HG02610 (cell line): ENCODE measurements around the gene KLF2.
"Not testable (repeated sequence)": the region's sequence is repeated elsewhere in the genome, so short reads cannot be mapped to it uniquely, and the experiment has no call there.

Experiments
- ATAC-seq: cut with Tn5 transposase; IDR thresholded peaks from one replicate; pipeline ENCODE4 v1.9.1; 2021; ENCODE audit warnings: mild to moderate bottlenecking, moderate library complexity; ENCODE audit not compliant: unreplicated experiment

Gene KLF2

DNA sequence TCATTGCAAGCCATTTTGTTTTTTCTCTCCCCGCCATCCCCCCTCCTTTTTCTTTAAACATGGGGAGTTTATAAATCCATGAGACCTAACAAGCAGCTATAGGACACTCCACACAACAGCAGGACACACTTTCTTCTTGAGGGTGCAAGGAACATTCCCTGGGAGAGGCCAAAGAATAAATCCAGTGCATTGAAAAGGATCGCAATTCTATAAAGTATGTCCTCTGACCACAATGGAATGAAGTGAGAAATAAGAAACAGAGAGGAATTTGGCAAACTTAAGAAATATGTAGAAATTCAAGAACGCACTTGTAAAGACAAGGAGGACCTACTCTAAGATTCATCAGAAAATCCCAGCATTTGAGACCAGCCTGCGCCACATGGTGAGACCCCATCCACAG lies 11.9 kb downstream of the KLF2 start:
- ATAC-seq = no peak

DNA sequence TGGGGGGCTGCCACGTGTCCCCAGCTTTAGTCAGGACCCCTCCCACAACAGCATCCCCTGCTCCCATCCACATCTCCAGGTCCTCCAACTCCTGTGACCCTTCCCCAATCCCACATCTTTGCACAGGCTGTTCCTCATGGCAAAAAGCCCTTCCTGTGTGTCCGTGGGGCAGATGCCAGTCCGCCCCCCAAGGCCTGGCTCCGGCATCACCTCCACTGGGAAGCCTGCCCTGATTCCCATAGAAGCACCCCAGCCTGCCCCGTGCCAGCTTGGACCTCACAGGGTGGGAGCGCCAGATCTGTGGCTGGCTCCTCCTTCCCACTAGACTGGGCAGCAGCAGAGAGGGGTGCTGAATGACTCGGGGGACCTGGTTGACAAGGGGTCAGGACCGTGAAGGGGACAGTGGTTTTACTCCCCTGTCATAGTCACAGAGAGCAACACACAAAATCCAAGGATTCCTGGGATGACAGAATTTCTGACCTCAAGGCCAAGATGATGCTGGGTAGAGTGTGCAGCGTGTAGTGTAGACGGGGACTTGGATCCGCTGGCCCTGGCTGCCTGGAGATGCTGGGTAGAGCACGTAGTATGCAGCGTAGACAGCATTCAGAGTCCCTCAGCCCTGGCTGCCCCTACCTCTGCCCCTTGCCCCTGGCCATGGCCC lies 13.3 kb downstream of the KLF2 start:
- ATAC-seq = no peak

DNA sequence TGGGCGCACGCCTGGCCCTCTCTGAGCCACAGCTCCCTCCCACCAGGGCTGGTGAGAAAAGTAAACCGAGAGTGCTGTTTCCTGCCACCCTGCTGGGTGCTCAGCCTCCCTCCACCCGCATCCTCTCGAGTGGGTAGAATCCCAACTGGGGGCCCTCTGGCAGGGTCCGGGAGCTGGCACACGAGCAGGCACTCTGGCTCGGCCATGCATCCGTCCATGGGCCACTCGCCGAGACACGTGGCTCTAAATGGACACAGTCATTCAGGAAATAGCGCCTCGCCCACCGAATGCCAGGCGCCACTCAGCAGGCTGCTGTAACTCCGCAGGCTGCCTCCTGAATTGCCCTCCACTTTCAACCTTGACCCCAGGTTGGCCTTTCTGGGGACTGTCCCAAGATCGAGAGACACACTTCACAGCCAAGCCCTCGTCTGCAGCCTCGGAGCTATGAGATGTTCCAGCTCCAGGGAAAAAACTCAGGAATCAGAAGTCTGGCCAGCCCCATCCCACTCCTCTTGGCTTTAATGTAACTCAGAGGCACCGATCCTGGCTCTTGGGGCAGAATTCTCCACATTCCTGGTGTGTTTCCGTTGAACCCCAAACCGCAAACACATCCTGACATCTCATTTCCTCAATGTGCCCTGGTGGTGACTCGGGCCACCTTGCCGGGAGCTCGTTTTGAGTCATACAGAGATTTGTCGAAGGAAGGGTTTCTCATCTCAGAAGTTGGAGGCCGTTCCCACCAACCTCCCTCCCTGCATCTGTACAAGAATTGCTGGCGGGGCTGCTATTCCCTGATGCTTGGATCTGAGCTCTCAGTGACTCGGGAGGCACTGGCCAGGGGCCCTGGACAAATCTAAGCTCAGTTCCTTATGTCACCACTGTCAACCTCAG lies 14.1 kb downstream of the KLF2 start:
- ATAC-seq = no peak

DNA sequence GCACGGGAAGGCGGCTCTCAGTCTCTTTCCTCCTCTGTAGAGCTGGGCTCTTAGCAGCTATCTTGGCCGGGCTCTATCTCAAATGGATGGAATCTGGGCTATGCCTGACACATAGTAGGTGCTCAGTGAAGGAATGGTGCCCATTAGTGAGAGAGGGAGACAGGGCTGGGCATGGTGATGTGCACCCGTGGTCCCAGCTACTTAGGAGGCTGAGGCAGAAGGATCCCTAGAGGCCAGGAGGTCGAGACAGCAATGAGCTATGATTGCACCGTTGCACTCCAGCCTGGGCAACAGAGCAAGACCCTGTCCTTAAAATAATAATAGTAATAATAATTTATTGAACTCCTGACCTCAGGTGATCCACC lies 14.7 kb downstream of the KLF2 start:
- no peak for ATAC-seq

DNA sequence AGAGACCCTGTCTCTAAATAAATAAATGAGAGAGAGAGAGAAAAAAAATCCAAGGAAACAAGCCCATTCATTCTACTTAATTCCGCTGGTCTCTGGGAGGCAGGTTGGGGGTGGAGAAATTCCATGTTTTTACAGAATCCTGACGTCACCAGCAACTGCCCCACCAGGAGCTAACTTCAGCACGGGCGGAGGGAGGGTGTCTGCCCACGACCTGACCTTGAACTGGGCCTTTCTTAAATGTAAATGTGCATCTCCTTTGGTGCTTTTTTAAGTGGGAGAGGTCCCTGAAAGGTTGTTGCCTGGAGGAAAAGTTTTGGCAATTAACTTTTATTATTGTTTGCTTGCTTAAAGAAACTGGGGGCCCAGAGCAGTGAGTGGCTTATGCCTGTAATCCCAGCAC lies 15.5 kb downstream of the KLF2 start:
- ATAC-seq = no peak

DNA sequence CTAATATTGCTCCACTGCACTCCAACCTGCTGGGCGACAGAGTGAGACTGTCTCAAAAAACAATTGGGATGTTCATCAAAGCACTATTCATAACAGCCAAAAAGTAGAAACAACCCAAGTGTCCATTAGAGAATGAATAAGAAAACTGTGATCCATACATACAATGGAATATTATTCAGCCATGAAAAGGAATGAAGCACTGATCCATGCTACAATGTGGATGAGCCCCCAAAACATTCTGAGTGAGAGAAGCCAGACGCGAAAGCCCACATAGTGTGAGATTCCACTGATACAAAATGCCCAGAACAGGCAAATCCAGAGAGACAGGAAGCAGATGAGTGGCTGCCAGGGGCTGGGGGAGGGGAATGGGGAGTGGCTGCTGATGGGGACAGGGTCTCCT lies 16.0 kb downstream of the KLF2 start:
- ATAC-seq = no peak

DNA sequence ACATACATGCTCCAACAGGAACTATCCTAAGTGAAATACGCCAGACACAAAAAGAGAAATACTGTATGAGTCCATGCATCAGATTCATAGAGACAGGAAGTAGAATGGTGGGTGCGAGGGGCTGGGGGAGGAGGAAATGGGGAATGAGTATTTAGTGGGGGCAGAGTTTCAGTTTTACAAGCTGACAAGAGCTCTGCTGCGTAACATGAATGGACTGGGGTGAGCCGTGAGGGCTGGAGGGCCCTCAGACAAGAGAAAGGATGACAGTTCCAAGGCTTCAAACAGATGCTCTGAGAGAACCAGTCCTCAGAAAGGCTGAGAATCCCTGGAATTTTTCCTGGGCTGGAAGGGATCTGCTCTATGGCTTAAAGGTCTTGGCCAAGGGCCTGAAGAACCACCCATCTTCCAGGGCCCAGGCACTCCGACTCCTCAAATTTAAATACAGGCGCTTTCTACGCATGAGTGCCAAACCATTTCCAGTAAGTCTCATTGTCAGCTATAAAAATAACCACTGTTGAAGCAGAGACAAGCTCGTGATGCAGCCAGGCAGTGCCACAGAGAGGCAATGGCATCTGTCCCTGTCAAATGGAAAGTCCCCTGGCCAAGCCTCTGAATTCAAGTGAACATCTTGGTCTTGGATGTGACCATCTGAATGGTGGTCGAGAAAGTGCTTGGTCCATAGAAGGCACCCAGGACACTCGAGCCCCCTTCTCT lies 17.5 kb downstream of the KLF2 start:
- ATAC-seq = peak; percentile 64

DNA sequence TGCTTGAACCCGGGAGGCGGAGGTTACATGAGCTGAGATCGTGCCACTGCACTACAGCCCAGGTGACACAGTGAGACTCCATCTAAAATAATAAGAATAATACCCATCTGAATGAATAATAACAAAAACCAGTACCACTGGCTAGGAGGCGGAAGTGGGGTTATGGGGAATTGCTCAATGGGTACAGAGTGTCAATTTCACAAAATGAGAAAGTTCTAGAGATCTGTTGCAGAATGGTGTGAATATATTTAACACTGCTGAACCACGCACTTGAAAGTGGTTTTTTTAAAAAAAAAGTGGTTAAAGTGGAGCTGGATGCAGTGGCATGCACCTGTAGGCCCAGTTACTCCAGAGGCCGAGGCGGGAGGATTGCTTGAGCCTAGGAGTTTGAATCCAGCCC lies 18.5 kb downstream of the KLF2 start:
- ATAC-seq = no peak

DNA sequence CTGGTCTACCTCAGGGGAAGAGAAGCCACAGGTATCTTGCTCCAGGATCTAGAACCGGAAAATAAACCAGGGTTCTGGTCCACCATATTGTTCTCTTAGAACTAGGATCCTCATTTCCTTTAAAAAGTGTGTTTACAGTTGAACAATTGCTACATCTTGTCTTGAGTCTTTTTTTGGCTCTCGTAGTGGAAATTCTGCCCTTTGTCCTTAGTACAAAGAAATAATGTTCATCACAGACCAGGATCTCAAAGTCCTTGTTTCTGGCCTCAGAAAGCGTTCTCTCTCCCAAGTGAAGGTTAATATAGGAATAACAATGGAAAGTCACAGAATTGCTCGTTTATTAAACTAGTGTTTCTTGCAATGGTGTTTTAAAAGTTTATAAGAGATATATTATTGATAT lies 20.8 kb downstream of the KLF2 start:
- ATAC-seq = no peak

DNA sequence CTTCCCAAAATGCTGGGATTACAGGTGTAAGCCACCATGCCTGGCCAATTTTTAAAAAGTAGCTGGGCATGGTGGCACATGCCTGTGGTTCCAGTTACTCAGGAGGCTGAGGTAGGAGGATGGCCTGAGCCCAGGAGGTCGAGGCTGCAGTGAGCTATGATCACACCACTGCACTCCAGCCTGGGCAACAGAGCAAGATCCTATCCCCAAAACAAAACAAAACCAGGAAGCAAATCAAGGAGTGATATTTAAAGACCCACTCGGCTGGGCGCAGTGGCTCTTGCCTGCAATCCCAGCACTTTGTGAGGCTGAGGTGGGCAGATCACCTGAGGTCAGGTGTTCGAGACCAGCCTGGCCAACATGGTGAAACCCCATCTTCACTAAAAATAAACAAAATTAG lies 22.5 kb downstream of the KLF2 start:
- not testable (repeated sequence) for ATAC-seq

DNA sequence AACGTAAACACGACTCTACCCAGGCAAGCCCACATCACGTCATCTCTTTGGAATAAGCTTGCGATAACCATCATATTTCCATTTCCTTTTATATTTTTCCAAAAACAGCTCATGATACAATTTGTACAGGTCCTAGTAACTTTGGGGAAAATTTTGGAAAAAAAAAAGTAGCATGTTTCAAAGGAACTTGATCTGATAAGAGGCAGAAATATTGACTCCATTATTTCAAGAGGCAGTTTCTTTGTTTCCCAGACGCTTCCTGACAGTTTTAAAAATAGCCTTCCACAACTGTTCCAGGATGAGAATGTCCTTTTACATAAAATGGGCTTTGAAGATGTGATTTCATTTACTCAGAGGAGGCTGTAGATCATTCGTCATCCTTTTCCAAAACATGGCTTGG lies 23.1 kb downstream of the KLF2 start:
- no peak for ATAC-seq

DNA sequence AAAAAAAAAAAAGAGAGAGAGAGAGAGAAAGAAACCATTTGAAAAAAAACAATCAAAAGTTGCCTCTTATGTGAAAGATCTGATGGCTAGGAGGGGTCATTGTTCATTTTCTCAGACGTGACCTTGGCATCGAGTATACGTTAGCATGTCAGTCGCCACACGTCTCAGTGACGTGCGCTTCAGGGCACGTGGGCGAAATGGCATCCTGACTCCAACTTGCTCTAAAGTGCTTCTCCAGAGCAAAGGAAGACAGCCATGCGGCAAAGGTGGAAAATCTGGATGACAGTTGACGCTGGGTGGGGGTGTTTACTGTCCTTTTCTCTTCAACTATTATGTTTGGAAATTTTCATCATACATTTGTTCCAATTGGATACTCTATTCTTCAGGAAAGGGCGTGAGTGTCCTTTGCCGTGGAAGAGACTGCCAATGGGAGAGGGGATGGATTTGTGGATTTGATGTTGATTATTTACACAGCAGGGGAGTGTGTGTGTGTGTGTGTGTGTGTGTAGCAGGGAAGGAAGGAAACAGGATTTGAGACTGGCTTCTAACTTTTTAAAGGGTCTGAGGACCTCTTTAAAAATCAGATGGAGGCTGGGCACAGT lies 25.0 kb downstream of the KLF2 start:
- no peak for ATAC-seq

DNA sequence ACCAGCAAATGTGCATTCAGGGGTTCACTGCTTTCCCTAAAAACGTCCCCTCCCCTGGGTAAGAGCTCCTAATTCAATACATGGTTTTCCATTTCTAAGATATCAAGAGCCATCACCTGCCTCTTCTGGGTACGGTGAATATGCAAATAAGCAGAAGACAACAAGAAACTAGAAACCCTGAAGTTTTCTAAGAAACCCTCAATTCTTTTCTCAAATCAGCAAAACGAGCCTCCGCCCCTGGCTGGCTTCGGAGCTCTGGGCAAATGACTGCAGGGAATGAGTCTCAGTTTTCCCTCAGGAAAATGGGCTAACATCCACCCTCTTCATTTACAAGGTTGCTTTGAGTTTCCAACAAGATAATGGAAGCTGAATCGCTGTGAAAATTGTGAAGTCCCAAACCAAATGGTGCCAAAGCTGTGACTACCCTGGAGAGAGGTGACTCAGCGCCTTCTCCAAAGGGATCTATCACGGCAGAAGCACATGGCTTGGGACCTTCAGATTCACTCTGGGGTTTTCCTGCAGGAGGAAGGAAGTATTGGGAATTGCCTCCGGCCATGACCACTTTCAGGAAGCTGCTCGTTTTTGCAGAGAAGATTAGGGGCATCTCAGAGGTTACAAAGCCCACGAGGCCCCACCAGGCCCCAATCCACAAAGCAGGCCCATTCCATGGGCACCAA lies 26.6 kb downstream of the KLF2 start:
- no peak for ATAC-seq

DNA sequence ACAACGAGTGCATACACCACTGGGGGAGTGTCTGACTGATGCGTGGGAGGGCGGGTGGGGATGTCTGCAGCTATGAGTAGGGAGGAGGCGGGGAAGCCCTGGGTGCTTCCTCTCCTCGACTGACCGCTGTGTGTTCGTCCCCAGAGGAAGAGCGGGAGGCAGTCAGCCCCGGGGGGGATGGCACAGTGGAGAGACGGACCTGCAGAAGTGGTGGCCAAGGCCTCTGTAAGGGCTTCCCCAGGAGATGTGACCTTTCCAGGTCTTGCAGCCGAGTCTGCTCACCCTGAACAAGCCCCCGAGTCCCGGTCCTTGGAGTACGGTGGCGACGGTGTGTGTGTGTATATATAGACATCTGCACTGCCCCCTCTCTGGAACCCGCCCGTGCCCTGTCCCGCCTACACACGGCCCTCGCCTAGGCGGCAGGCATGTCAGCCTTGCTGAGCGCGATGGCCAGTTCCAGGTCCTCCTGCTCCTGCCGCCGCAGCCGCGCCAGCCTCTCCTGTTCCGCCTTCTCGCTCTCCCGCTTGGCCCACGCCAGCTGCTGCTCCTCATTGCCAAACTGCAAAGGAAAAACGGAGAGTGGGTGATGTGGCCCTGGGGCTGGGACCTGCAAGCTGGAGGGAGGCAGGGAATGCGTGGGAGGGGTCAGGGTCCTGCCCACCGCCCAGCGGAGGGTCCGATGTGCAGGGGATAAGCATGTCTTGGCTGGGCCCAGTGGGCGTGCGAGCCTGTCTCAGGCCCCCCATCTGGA lies 30.8 kb downstream of the KLF2 start:
- no peak for ATAC-seq

DNA sequence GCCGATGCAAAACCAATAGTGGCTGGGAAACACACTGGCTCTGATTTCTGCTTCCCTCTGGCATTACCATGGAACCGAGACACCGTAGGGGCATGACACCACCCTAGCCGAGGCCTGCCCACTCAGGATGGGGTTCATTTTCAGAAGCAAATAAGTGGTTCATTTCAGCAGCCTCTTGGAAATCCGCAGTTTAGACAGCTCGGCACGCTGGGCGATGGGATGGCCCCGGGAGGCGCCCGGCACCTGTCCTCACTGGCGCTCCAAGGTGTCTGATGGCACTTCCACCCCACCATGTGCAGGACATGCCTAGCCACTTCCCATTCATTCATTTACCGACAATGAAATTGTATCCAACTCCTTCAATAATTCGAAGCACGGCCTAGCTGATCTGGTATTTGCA lies 33.8 kb downstream of the KLF2 start:
- no peak for ATAC-seq

DNA sequence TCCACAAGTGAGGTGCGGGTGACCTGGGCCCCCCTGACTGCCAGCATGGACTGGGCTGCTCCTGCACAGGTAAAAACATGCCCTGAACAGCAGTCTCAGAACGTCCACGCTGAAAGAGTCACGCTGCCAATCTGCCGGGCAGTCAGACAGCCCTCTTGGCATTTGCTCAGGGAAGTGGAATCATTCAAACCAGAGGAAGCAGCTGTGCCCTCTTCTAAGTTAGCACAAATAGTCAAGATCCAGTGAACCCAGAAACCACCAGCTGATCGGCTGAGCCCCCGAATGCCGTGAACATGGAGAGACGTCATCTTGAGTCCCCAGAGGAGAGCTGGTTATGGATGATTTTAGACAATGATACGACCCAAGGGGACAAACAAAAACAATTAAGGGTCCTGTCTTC lies 34.4 kb downstream of the KLF2 start:
- ATAC-seq = no peak

DNA sequence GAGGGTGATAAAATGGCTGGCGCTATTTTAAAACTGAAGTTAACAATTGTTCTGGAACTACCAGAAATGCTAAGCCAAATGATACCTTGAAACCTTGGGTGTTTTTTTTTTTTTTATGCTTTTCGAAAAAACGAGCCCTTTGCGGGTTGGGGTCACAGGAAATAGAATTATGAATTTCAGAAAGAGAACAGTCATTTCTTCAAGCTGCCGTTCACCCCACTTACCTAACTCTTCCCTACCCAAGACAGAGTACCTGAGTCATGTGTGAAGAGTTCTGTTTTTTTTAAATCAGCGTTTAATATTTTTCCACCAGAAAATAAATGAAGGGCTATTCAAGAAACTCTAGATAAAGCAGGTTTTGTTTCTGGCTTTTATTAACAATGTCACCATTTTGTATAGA lies 35.3 kb downstream of the KLF2 start:
- ATAC-seq = no peak

DNA sequence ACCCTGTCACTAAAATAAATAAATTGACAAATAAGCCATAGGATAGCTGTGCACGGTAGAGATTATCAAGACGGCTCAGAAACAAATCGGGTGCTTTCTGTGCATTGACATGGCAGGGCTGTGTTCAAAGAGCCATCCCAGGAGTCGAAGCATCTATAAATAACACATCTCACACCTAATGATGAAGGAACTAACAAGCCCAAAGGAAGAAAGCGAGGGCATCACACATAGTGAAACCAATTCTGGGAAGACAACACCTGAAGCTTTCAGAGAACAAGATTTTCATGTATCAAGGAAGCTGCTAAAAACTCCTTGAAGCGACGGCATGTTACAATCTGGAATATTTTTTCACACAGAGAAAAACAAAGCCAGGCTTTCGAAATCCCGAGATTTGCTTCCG lies 36.1 kb downstream of the KLF2 start:
- ATAC-seq = no peak

DNA sequence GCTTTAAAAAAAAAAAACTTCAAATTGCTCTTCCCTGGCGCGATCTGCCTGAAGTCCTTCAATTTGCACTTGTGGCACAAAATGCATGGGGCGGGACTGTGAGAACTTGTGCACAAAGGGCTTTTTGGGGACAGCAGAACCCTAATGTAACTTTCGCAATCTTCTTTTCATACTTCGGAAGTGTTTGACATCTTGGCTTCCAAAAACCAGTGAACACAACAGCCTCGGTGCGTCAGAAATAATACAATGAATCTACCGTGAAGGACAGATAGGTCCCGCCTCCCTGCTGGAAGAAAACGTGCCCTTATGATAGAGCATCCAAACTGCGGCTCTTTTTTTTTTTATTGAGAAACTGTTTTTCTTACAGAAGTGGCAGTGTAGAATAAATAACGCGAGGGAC lies 36.6 kb downstream of the KLF2 start:
- ATAC-seq = no peak

DNA sequence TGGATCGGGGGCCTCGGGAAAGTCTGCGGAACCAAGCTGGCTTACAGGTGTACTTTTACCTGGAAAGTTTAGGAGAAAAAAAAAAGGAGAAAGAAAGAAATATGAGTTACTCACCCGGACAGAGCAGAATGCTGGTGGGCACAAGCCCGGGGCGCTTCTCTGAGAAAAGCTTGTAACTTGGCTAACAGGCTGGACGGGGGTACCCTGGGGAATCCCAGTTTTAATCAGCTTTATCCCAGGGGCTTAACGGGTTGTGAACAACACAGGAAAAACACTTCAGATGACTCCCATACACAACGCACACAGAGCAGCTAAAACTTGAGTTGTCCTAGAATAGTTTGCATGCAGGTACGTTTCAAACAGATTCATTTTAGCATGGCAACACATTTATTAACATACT lies 37.3 kb downstream of the KLF2 start:
- no peak for ATAC-seq
